Measurements from ENCODE around the gene FAM241A.

Gene FAM241A

DNA sequence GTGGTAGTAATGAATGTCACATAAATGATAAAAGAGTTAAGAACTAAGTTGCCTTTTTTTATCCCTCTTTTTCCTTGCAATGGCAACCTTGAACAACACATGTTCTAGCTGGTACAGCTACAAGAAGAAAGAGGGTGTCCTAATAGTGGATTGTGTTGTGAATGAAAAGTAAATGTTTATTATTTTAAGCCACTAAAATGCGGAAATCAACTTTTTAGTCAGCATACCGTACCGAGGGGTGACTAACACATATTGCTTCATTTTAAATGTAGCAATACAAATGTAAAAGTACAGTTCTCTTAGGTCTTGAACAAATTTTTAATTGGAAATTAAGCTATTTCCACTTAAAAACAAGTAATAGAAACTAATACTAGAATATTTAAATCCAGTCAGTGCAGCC lies 68.6 kb downstream of the FAM241A start:
- DNase-seq (ENCODE audit: low read depth in 2 of 2), result no peak

DNA sequence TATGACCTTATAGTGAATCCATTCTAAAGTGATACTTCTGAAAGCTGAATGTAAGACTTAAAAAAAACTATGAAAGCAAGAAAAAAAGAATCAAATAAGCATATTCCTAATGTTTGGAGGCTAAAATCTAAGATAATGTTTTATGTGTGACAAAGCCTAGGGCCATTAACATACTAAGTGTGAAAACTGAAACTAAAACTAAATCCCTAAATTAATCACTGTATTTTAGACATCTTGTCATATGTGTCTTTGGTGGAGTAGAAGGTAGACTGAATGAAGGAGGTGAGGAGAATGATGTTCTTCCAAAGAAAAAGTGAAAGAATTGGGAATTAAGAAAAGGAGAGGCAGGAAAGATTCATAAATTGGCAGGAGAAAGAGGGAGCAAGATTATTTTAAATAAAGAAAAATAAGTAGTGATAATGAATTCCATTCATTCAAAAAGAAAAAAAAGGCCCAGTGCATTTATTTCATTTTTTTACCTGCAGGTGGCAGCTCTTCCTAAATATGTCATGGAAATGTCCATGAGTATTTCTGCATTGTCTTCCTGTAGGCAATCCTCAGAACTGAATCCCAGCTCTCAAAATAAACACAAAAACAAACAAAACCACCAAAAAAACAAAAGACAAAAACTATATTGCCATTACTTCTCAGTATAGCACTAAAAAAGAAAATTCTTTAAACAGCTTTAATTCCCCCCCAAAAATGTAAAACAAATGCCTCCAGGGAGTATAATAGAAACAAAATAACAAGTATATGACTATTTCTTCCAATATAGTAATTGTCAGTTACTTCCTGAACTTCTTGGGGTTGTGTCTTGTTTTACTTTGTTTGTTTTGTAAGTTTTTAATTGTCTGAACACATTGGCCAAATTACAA lies 69.4 kb downstream of the FAM241A start:
- DNase-seq (ENCODE audit: low read depth in 2 of 2), result no peak

DNA sequence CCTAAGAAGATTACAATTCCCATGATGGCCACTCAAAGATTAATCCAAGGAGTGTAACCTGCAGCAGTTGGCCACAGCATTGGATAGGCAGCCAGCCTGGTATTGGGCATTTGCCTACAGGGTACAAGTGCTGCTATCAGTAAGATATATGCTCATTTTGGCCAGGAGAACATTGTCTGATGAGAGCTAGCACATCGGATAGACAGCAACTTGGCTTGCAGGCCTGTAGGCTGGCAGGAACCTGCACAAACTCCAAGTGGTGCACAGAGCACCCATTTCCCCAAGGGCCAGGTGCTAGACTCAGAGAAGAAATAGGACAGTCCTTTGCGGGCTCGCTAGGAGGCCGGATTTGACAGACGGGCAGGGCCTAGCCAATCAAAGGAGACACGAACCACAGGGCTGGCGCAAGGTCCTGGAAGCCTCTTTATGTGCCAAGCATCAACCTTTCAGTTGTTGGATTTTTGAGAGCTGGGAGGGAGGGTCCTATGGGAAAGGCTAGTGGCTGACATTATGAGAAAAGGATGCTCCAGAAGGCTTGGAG lies 74.6 kb downstream of the FAM241A start:
- DNase-seq (ENCODE audit: low read depth in 2 of 2), result no peak

DNA sequence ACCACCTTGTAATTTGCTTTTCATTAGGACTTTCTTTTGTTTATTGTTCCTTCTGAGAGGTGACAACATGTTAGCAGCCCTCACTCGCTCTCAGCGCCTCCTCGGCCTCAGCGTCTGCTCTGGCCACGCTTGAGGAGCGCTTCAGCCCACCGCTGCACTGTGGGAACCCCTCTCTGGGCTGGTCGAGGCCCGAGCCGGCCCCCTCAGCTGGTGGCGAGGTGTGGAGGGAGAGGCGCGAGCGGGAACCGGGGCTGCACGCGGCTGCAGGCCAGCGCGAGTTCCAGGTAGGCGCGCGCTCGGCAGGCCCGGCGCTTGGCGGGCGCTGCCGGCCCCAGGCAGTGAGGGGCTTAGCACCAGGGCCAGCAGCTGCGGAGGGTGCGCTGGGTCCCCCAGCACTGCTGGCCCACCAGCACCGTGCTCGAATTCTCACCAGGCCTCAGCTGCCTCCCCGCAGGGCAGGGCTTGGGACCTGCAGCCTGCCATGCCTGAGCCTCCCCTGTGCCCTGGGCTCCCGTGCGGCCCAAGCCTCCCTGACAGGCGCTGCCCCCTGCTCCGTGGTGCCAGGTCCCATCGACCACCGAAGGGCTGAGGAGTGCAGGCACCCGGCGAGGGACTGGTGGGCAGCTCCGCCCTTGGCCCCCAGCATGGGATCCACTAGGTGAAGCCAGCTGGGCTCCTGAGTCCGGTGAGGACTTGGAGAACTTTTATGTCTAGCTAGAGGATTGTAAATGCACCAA lies 77.1 kb downstream of the FAM241A start:
- DNase-seq (ENCODE audit: low read depth in 2 of 2), result no peak

DNA sequence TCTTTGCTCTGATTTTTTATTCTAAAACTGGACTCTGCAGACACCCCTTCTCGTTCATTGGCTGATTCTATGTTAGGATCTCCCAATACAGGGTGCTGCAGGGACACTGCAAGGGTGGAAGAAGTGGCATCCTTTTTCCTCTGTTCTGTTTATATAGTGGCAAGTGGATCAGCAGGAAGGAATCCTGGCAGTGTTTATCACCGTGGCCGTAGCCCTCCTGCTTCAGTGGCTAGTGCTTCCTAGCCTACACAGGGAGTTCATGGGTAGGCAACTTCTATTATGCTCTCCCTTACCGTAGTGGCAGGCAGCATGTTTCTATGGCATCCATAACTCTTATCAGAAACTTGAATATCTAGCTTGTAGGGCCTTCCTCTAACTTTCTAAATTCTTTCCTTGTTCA lies 79.9 kb downstream of the FAM241A start:
- no peak for DNase-seq (ENCODE audit: low read depth in 2 of 2)

DNA sequence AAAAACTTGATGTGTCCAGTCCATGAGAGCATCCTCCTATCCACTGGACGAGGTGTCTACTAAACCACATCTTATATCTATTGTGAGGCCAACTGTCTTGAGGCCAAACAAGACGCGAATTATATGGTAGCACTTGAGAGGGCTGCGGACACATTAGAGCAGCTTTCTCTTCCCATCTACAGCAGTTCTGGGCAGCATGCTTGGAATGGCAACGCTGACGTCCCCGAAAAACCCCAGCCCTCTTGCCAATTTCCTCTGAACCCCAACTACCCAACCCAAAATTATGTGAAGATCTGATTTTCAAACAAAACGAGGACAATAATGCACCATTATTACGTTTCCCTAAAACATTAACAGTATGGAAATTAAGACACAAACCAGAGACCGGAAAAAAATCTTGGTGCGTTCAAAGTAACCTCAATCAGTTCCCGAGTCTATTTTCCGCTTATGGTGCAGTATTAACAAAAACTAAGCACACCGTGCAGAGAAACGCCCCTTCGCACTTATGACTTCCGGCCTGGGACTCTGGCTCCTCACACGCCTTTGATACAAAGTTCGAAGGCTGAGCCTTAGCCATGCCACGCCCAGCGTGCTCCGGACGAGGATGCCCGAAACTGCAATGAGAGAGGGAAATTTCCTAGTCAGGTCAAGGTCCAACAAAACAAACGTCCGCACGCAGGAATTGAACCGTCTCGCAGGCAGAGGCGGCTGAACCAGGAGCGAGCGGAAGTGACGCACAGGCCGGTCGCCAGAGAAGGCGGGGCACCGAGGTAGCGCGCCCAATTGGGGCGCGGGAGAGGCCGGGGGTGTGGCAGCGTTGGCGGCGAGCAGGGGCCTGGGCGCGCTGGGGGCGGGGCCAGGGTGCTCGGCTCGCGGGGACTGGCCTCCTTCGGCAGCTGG lies 85.9 kb downstream of the FAM241A start:
- peak; percentile 91 to 95 for DNase-seq (ENCODE audit: low read depth in 2 of 2)

DNA sequence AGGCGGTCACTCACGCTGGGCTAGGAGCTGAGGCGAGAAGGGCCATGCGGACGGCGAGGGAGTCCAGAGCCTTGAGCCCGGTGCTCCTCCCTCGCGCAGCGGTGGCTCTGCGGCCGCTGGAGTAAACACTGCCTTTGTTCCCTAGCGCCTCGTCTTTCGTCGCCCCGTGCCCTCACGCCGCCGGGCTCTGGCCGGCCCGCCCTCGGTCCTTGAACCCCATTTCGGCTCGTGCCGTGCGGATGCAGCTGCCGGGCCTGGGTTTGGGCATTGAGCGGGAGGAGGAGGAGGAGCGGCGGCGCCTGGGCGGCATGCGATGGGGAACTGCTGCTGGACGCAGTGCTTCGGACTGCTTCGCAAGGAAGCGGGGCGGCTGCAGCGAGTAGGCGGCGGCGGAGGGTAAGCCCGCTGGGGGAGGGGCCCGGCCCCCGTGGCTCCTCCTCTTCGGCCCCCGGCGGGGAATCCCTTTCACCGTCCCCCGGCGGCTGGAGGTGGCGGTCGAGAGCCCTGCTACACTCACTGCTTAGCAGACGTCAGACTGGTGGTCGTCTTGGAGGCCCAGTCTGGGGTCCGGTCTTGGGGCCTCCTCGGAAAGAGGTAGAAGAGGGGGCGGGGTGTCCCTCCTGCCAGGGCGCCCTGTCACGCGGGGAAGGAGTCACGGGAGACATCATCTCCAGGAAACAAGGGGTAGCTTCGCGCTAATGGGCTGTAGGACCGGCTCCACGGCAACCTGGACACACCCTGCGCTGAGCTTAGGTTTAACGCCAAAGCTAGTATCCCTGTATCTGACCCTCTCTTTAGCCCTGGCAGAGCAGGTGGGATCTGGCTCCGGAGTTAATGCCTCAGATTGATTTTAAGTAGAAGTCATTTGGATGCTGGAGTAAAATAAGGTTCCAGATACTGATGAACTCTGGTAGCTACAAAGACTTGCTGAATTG lies 86.8 kb downstream of the FAM241A start, which contains the start of gene AP1AR:
TSS of gene AP1AR (plus strand) at position 9 of the 935 bp plus-strand sequence. CDS start at position 314, 305 bp downstream.
- peak; percentile 56 to 77 for DNase-seq (ENCODE audit: low read depth in 2 of 2)

DNA sequence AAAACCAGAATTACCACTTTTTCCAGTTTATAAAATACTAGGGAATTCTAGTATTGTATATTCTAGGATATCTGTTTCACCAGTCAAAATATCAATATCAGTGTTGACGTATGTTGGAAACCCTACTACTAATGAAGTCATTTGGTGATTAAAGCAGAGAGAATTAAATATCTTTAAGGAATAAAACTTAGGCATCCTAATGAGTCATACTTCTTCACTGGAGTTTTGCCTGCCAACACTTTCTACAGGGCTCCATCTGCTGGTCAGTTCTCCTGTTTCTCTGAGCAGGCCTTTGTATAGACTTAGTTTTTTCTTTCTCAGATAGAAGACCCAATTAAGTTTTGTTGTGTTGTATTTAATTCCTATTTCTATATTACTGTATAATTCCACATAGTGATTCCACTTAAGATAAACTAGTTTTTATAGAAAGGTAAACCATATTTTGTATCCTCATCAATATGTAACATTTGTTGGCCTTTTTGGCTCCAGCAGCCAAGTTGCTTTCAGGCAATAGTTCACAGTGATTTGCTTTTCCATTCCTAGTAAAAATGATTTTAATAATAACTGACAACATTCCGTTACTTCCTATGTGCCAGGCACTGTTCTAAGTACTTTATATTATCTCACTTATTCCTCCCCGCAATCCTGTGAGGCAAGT lies 89.8 kb downstream of the FAM241A start:
- DNase-seq (ENCODE audit: low read depth in 2 of 2), result peak; percentile 26 to 31

DNA sequence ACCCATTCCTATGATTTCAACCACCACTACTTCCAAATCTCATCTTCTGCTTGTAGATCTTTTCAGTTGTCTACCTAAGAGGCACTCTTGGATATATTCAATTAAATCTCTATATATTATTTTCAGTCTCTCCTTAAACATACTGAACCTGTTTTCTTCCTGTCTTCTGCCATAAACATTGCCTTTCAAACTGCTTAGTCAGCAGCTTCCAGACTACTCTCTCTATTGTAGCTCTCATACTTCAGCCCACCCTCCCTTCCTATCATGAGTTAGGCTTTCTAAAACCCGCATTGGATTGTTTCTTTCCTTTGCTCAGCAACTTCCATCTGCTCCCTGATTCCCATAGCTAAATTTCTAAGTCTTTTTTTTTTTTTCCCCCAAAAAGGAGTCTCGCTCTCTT lies 90.8 kb downstream of the FAM241A start:
- DNase-seq (ENCODE audit: low read depth in 2 of 2), result no peak

DNA sequence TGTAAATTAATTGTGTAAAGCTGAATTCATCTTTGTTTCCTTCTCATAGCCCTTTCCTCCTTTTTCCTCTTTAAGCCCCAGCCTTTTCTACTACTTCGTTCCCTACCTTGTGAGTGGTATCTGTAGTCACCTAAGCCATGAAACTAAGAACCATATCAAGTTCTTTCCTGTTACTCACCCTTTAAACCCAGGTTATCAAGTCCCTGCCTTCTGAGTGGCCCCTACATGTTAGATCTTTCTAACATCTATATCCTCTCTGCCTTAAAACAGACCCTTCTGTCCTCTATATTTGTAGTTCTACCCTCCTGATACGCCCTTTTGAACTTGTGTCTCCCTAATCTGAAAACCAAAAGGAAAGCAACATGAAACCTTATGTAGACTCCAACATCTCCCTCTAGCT lies 93.6 kb downstream of the FAM241A start:
- DNase-seq (ENCODE audit: low read depth in 2 of 2), result no peak

All from stimulated activated CD8-positive, alpha-beta memory T cell treated with anti-CD3 and anti-CD28 coated beads, Interleukin-7, amount 100 ng/mL, for 4 hours (primary cell).